SK-N-MC (cell line): Measurements from ENCODE around the gene DCP2.

ENCODE experiments used
- DNase-seq: peaks from one replicate; pipeline ENCODE4 v3.0.0-alpha.2; 2011; ENCODE audit warnings: low read depth, low spot score
- H3K27ac ChIP-seq: fragments of 200-600 bp; sonication (generic); 2 replicates; pipeline ENCODE4 v1.5.1; 2016; ENCODE audit warnings: mixed run types
- H3K36me3 ChIP-seq: fragments of 200-600 bp; sonication (generic); 2 replicates; pipeline ENCODE4 v1.6.1; 2017; ENCODE audit warnings: antibody characterized with exemption, low read length, mixed read lengths; ENCODE audit not compliant: insufficient read depth
- H3K4me3 ChIP-seq: fragments of 200-600 bp; sonication (generic); 2 replicates; pipeline ENCODE4 v1.5.1; 2016
- H3K9ac ChIP-seq: fragments of 200-600 bp; sonication (generic); 2 replicates; pipeline ENCODE4 v1.8.0; 2017; ENCODE audit warnings: mixed run types, mixed read lengths; ENCODE audit not compliant: insufficient read length
- H3K9me3 ChIP-seq: fragments of 200-600 bp; sonication (generic); 2 replicates; pipeline ENCODE4 v1.6.1; 2017; ENCODE audit warnings: low read depth, mild to moderate bottlenecking, antibody characterized with exemption, low read length, moderate library complexity, mixed read lengths
- EZH2 ChIP-seq: fragments of 200-600 bp; sonication (generic); IDR thresholded peaks from one replicate; pipeline ENCODE4 v1.6.1; 2017; ENCODE audit warnings: antibody characterized with exemption
- FOXP2 ChIP-seq: optimal IDR thresholded peaks from 2 replicates; pipeline ENCODE3; 2011; ENCODE audit warnings: mild to moderate bottlenecking, moderate library complexity; ENCODE audit not compliant: insufficient read depth; ENCODE audit errors: extremely low read length, control extremely low read depth
- POLR2AphosphoS5 ChIP-seq: IDR thresholded peaks from 2 replicates; pipeline ENCODE4 v1.6.1; 2012; ENCODE audit warnings: mild to moderate bottlenecking, low read depth, low read length, borderline replicate concordance

The DCP2 gene

DNA sequence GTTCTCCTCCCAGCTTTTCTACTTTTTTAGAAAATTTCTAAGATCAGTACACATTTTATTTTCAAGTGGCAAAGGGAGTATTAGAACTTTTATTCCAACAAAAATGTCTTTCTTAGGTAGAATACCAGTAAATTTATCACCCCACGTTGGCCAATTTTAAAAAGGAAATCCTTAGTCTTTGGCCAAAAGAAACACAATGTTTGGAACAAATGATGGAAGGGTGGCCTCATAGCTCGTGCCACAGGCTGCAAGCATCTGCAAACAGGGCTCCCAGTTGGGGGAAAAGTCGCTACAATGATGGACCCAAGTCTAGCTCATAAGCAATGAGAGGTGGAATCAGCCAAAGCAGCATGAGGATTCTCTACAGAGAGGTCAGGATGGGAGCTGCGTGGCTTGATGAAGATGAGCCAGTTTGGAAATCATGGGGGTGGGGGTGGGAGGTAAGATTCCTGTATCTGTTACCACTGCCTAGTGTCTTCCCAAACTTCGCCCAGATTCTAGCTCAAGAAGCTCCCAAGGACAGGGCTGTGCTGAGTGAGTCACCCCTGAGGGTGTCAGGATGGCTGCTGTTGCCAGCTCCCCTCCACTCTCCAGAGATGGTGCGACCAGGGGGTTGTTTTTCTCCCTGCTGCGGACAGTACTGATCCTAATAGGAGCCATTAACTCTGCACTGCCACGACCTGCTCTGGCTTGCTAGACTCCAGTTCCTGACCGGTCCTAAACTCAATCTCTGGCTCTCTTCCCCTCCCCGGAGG is 75.6 kb downstream of the DCP2 start:
- no peaks in the 10 kb centered on the region for H3K36me3 ChIP-seq
- H3K27ac ChIP-seq: no peak overlapping the region
- no peaks in the 10 kb centered on the region for H3K9me3 ChIP-seq
- no peak overlapping the region for H3K9ac ChIP-seq
- no peak overlapping the region for H3K4me3 ChIP-seq
- no peak for DNase-seq
- TF ChIP-seq EZH2 (no peak), POLR2AphosphoS5 (no peak), FOXP2 (no peak)

DNA sequence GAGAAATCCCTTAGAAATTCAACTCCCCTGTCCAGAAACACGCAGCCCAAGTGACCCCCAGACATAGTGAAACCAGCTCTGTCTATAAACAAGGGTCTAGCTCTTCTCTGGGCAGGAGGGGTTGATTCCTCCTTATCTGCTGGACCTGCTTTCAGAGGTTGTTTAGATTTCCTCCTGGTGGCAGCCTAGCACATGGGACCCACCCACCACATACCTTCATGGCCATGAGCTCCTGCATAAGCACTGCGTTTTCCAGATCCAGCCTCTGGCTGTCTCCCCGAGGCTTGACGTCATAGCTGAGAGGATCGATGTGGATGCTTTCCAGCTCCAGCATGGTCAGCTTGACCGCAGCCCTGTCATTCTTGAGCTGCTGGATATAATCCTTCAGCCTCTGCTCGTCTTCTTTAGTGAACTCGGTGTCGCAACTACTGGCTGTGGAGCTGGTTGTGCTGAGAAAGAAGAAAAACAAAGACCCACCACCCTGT is 77.0 kb downstream of the DCP2 start:
- no peak for DNase-seq
- no peaks in the 10 kb centered on the region for H3K36me3 ChIP-seq

DNA sequence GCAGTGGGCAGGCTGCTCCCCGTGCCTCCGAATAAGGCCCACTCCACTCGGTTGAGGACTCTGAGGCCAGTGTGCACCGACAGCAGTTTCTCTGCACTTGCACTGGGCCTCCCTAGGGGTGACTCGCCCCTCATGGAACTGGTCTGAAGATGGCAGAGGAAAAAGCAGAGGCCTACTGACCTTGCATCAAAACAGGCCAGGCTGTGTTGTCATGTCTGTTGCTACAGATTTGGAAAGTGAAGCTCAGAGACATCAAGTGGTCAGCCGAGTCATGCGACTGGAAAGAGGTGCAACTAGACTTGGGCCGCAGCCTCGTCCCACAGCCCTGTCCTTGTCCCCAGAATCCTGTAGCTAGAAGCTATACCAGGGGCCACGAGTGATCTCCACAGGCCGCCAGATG is 78.3 kb downstream of the DCP2 start:
- H3K27ac ChIP-seq: no peak overlapping the region
- no peak for DNase-seq
- no peak overlapping the region for H3K9ac ChIP-seq
- TF ChIP-seq EZH2 (no peak), POLR2AphosphoS5 (no peak), FOXP2 (no peak)
- H3K9me3 ChIP-seq: no peaks in the 10 kb centered on the region
- H3K4me3 ChIP-seq: no peak overlapping the region
- H3K36me3 ChIP-seq: no peaks in the 10 kb centered on the region

More for the DNA sequence above, 77.0 kb downstream of the DCP2 start:
- TF ChIP-seq FOXP2 (no peak), POLR2AphosphoS5 (no peak), EZH2 (no peak)
- H3K4me3 ChIP-seq: no peak overlapping the region
- H3K9me3 ChIP-seq: no peaks in the 10 kb centered on the region
- no peak overlapping the region for H3K9ac ChIP-seq
- no peak overlapping the region for H3K27ac ChIP-seq

DNA sequence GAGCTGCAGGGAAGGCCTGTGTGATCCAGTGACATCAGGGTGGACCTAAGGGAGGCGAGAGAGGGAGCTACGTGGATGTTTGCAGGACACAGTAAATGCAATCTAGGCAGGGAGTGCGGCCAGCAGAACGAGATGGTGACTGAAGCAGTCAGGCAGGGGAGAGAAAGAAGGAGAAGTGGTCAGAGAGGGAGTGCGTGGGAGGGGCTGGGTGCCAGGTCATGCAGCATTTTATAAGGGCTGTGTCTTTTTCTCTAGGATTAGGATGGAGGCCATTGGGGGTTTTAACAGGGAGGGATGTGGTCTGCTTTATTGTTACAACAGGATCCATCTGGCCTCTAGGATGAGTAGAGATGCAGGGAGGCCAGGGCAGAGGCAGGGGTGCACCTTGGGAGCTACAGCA is 80.4 kb downstream of the DCP2 start:
- Histone ChIP-seq H3K27ac (no peak overlapping the region), H3K4me3 (no peak overlapping the region), H3K9ac (no peak overlapping the region), H3K36me3 (no peaks in the 10 kb centered on the region), H3K9me3 (no peaks in the 10 kb centered on the region)
- DNase-seq: no peak
- TF ChIP-seq POLR2AphosphoS5 (no peak), FOXP2 (no peak), EZH2 (no peak)

DNA sequence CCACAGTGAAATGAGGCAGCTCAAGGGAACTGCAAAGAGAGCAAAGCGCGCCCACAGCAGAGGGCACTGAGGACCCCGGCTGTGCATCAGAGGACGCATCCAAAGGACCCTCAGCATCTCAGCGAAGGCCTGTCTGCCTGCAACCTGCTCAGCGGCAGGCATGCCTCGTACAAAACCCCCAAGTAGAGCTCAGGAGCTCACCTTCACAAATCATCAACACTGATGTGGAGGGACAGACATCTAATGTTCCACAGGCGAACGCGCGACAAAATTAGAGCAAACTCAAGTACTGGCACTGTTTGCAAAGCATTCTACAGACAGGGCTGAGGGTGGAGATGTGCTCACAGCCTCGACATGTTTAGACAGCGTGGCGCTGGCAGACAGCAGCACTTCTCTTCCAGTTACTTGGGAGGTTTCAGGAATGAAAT is 81.0 kb downstream of the DCP2 start:
- no peak for DNase-seq
- no peak for TF ChIP-seq EZH2
- TF ChIP-seq POLR2AphosphoS5: no peak
- TF ChIP-seq FOXP2: no peak
- H3K36me3 ChIP-seq: no peaks in the 10 kb centered on the region
- no peak overlapping the region for H3K4me3 ChIP-seq
- H3K9ac ChIP-seq: no peak overlapping the region
- H3K27ac ChIP-seq: no peak overlapping the region
- H3K9me3 ChIP-seq: no peaks in the 10 kb centered on the region

DNA sequence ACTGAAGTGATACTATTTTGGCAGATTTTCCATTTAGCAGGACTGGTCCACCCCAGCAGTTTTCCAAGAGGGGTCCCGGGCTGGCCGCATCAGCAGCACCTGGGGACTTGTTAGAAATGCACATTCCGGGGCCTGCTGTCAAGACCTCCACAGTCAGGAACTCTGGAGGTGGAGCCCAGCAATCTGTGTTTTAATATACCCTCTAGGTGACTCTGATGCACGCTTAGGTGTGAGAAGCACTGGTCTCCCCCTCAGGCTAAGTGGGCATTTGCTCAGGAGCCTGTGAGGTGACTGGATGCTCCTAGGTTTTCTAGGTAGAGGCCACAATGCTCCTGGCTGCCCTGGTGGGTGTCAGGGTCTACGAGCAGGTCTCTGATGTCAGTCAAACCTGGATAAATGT is 81.7 kb downstream of the DCP2 start:
- DNase-seq: no peak
- H3K9me3 ChIP-seq: no peaks in the 10 kb centered on the region
- no peak overlapping the region for H3K27ac ChIP-seq
- no peak overlapping the region for H3K9ac ChIP-seq
- no peak overlapping the region for H3K4me3 ChIP-seq
- TF ChIP-seq EZH2 (no peak), POLR2AphosphoS5 (no peak), FOXP2 (no peak)
- no peaks in the 10 kb centered on the region for H3K36me3 ChIP-seq

DNA sequence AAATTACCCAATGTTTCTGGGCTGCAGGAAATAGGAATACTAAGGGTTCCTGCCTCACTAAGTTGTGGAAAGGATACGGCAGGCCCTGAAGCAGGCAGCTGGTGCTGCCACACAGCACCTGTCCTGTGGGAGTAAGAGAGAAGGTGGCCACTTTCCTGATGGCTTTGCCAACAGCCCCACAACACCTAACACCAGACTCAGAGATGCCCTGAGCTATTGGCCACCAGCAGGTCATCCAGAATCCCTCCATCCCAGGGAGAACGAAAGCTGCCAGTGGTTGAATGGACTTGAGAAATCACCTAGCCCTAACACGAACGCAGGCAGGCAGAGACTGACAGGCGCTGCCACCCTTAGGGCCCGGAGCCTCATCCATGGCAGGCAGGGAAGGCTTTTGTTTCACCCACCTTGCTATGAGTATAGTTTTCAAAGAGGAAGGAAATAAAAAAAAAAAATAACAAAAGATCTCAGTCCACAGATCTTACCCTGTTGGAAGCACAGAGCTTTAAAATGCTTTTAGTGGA is 82.2 kb downstream of the DCP2 start:
- no peaks in the 10 kb centered on the region for H3K36me3 ChIP-seq
- TF ChIP-seq FOXP2: no peak
- no peak for TF ChIP-seq EZH2
- TF ChIP-seq POLR2AphosphoS5: no peak
- H3K27ac ChIP-seq: no peak overlapping the region
- no peak overlapping the region for H3K4me3 ChIP-seq
- DNase-seq: no peak
- H3K9me3 ChIP-seq: no peaks in the 10 kb centered on the region
- H3K9ac ChIP-seq: no peak overlapping the region

DNA sequence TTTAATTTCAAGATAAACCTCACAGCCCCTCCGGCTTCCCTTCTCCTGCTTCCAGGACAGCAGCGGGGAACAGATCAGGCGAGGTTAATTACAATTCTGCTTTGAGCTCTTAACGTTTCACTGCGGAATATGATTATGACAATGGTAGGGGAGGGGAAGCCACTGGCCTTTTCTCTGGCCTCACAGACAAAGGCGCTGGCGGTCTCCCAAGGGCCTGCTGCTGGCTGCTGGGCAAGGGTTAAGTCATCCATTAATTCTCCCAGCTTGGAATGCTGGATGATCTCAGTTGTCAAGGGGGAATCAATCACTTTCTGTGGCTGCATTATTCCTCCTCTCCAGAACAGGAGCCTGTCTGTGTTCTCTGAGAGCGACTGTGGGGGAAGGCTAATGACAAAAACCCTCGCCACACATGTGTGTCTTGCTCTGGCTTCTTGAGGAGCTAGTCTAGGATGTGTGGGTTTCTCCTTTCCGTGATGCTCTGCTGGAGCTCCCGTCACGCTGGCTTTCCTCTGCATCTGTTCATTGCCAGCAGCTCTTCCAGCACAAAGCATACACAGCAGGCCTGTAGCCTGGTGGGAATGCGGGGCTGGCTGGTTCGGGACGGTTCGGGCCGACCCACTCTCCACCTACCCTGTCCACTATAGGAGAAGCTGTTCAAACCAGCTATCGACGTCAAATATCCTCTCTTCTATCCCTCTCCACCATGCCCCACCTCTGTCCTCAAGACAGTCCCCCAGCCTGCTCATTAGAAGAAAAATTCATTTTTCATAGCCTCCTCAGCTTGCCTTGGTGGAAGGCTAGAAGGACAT is 82.8 kb downstream of the DCP2 start:
- Histone ChIP-seq H3K9ac (no peak overlapping the region), H3K4me3 (no peak overlapping the region), H3K27ac (no peak overlapping the region), H3K36me3 (no peaks in the 10 kb centered on the region), H3K9me3 (no peaks in the 10 kb centered on the region)
- DNase-seq: no peak
- TF ChIP-seq EZH2 (no peak), POLR2AphosphoS5 (no peak)
